Thoracic aorta (tissue), 2 donors: ENCODE measurements around the gene LYST. TPM values are rescaled to one million over a fixed set of nuclear protein-coding genes. Genes with fewer than 3 reads are reported as not detected.

ENCODE experiments used
- ATAC-seq: fragments of 150-250 bp; one replicate; pipeline ENCODE4 v1.8.0; 2017; ENCODE audit warnings: low read depth; ENCODE audit not compliant: insufficient number of reproducible peaks, low FRiP score
- DNase-seq: peaks from one replicate; pipeline ENCODE4 v3.0.0-alpha.2; 2020; ENCODE audit warnings: low spot score
- H3K27ac ChIP-seq, 2 donors: fragments of 200-600 bp; sonication (generic); 1 replicate in 1 of 2; 2 replicates in 1 of 2; pipeline ENCODE4 v1.5.1; 2016; ENCODE audit warnings: mild to moderate bottlenecking in 2 of 2, moderate library complexity in 2 of 2
- H3K27me3 ChIP-seq: fragments of 200-600 bp; sonication (generic); replicated peaks from 2 replicates; pipeline ENCODE4 v1.6.0; 2016; ENCODE audit warnings: mild to moderate bottlenecking; ENCODE audit not compliant: insufficient read depth
- H3K36me3 ChIP-seq: fragments of 200-600 bp; sonication (generic); one replicate; pipeline ENCODE4 v1.5.1; 2016
- H3K4me1 ChIP-seq, 2 donors: fragments of 200-600 bp; sonication (generic); 1 replicate in 1 of 2; 2 replicates in 1 of 2; pipeline versions ENCODE4 v1.5.1 to v1.6.0; 2016; ENCODE audit warnings: low read depth in 2 of 2, mild to moderate bottlenecking in 1 of 2; ENCODE audit not compliant: control insufficient read depth in 1 of 2
- H3K4me3 ChIP-seq: fragments of 200-600 bp; sonication (generic); 2 replicates; pipeline ENCODE4 v1.5.1; 2016; ENCODE audit warnings: mild to moderate bottlenecking
- H3K9me3 ChIP-seq: fragments of 200-600 bp; sonication (generic); 2 replicates; pipeline ENCODE4 v1.5.1; 2016
- total RNA-seq, 2 donors: library from RNA; depleted of rRNA; stranded (reverse); fragments of >200 nt; gene quantifications; one replicate each; pipeline versions ENCODE4 v1.1.0 to v1.2.3, GENCODE V29; 2016
- TF ChIP-seq, protein P1 (sequence below): fragments of 200-600 bp; sonication (generic); IDR thresholded peaks from one replicate; pipeline ENCODE4 v1.5.1; 2019; ENCODE audit warnings: antibody characterized with exemption

LYST gene
- total RNA-seq, 2 donors from 2014 or later = 32.5 to 32.8 TPM

DNA sequence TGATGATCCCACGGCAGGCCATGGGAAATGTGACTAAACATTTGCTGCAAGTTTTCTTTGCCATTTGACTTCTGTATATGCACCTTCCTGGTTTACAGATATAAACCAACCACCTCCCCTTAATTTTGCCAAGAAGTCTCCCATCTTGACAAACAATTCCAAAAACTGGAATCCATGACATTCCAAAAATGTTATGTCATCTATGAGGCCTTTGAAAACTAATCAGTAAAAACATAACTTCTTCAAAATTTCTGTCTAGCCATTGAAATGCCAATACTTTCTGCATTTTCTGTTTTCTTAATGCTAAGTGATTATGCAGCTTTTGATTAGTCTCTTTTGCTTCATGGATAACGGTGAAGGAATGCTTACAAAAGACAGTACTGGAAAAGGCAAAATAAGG, 84.1 kb downstream of the LYST start:
- H3K4me1 ChIP-seq = no peaks in the 10 kb centered on the region
- H3K9me3 ChIP-seq = no peaks in the 10 kb centered on the region
- TF ChIP-seq, protein P1, sequence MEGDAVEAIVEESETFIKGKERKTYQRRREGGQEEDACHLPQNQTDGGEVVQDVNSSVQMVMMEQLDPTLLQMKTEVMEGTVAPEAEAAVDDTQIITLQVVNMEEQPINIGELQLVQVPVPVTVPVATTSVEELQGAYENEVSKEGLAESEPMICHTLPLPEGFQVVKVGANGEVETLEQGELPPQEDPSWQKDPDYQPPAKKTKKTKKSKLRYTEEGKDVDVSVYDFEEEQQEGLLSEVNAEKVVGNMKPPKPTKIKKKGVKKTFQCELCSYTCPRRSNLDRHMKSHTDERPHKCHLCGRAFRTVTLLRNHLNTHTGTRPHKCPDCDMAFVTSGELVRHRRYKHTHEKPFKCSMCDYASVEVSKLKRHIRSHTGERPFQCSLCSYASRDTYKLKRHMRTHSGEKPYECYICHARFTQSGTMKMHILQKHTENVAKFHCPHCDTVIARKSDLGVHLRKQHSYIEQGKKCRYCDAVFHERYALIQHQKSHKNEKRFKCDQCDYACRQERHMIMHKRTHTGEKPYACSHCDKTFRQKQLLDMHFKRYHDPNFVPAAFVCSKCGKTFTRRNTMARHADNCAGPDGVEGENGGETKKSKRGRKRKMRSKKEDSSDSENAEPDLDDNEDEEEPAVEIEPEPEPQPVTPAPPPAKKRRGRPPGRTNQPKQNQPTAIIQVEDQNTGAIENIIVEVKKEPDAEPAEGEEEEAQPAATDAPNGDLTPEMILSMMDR = no peak
- DNase-seq = no peak
- H3K27ac ChIP-seq = no peak overlapping the region
- no peaks in the 10 kb centered on the region for H3K36me3 ChIP-seq
- H3K4me3 ChIP-seq = no peak overlapping the region
- H3K27me3 ChIP-seq = no peaks in the 10 kb centered on the region
- no peak for ATAC-seq

DNA sequence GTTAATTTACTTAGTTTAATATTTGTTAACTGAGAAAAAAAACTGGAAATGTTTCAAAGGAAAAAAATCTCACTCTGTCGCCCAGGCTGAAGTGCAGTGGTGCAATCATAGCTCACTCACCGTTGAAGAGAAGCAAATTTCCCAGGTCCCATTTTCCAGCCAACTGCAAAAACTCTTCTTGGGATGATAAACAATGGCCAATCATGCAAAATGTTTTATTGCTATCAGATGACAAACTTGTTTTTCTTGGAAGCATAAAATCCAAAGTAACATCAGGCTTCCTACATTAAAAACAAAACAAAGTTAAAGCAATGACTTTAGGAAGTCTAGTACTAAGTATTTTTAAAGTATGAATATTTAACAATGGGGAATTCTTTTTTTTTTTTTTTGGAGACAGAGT, 84.9 kb downstream of the LYST start:
- no peaks in the 10 kb centered on the region for H3K27me3 ChIP-seq
- H3K36me3 ChIP-seq = no peaks in the 10 kb centered on the region
- no peak overlapping the region for H3K27ac ChIP-seq
- no peak overlapping the region for H3K4me3 ChIP-seq
- DNase-seq (no peak), ATAC-seq (no peak)
- TF ChIP-seq, protein P1 = no peak
- H3K4me1 ChIP-seq = no peaks in the 10 kb centered on the region
- H3K9me3 ChIP-seq = no peaks in the 10 kb centered on the region

DNA sequence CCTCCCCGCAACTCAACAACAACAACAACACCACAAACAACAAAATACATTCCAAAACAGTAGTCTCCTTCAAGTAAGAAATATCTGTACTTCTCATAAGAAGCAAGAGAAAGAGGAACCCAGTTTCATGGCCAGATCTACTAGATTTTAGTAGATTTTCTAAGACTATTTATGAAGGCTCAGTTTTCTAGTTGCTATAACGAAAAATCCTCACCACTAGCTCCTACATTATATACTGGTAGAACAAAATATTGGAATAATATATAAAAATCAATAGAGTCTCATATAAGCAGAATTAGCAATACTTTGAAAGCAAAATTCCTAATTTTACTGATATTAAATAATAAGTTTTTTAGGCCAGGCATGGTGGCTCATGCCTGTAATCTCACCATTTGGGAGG, 86.9 kb downstream of the LYST start:
- ATAC-seq (no peak), DNase-seq (no peak)
- Histone ChIP-seq H3K4me1 (no peaks in the 10 kb centered on the region), H3K27ac (no peak overlapping the region), H3K9me3 (no peaks in the 10 kb centered on the region), H3K36me3 (peaks cover 5% of the 10 kb centered on the region), H3K27me3 (no peaks in the 10 kb centered on the region), H3K4me3 (no peak overlapping the region)
- TF ChIP-seq, protein P1 = no peak

DNA sequence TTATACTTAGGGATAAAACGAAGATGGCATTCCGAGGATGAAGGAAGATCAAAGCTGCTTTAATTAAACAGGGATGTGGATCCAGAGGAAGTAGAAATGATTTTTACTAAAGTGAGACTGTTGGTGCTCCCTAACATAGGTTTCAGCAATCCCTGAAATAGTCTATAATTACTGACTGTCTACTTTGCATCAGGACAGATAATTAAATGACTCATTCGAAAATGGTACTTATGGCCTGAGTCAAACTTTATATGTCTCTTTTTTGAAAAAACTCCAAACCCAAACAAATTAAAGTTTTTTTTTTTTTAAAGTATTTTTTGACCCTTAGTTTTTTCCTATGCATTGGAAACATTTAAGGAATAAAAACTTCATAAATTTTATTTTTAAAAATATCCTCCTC, 90.3 kb downstream of the LYST start:
- peaks cover 12% of the 10 kb centered on the region for H3K36me3 ChIP-seq
- H3K9me3 ChIP-seq = no peaks in the 10 kb centered on the region
- no peak overlapping the region for H3K4me3 ChIP-seq
- TF ChIP-seq, protein P1 = no peak
- H3K27ac ChIP-seq = no peak overlapping the region
- ATAC-seq (no peak), DNase-seq (no peak)
- no peaks in the 10 kb centered on the region for H3K27me3 ChIP-seq
- H3K4me1 ChIP-seq = no peaks in the 10 kb centered on the region

DNA sequence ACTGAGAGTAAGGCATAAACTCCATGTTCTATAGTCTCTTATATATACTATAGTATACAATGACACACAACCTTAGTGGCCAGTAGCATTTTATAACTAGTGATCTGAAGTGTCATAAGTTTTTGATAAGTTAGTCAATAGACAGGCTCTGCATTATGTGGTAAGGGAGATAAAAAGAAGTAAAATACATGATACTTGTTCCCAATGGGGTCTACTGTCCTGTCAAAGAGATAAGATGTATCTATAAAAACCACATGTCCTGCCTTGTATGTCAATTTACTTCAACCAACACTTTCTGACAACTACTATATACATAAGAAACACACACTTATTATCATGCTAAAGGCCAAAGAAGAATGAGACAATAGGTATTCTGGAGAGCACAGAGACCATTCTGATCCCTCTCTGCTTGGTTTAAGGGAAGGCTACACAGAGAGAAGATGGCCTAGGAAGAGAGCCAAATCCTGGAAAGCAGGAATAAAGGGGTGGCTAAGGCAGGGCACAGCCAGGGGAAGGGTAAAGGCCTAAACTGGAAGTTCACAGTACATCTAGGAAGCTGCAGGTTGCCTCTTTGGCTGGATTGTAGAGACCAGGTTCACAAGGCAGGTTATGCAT, 91.4 kb downstream of the LYST start:
- H3K36me3 ChIP-seq = peaks cover 12% of the 10 kb centered on the region
- no peak overlapping the region for H3K27ac ChIP-seq
- DNase-seq (no peak), ATAC-seq (no peak)
- H3K4me3 ChIP-seq = no peak overlapping the region
- no peaks in the 10 kb centered on the region for H3K27me3 ChIP-seq
- H3K4me1 ChIP-seq = no peaks in the 10 kb centered on the region
- TF ChIP-seq, protein P1 = no peak
- H3K9me3 ChIP-seq = no peaks in the 10 kb centered on the region
